NOMO-1 treated with DMSO at 0.1 percent for 48 hours (cell line): ENCODE results near the gene MN1.

Experiments used
- DNase-seq: peaks from one replicate; lab custom pipeline; 2025; ENCODE audit not compliant: unreplicated experiment; lab: John Stamatoyannopoulos, UW

The MN1 gene

GRCh38 chr22:27801616-27802345 is at the start of gene MN1:
MN1 (minus strand) TSS chr22:27801756; CDS start chr22:27800543, 1,213 bp downstream.
- DNase-seq = peak; percentile 21

- DNase-seq = no peak
These were observed 48.5 kb upstream of the MN1 start for GRCh38 chr22:27850000-27850521.

GRCh38 chr22:27848005-27848404 is 46.4 kb upstream of the MN1 start:
- DNase-seq = no peak

- no peak for DNase-seq
These were observed 45.4 kb upstream of the MN1 start for GRCh38 chr22:27846910-27847309.

- no peak for DNase-seq
These were observed 44.7 kb upstream of the MN1 start for GRCh38 chr22:27846248-27846757.

GRCh38 chr22:27845644-27846043 is 44.1 kb upstream of the MN1 start:
- DNase-seq = no peak

GRCh38 chr22:27844656-27845591 is 43.4 kb upstream of the MN1 start:
- no peak for DNase-seq

GRCh38 chr22:27844256-27844655 is 42.7 kb upstream of the MN1 start:
- no peak for DNase-seq

- no peak for DNase-seq
These were observed 41.9 kb upstream of the MN1 start for GRCh38 chr22:27843441-27843840.

- no peak for DNase-seq
These were observed 41.3 kb upstream of the MN1 start for GRCh38 chr22:27842669-27843431.

- no peak for DNase-seq
These were observed 40.6 kb upstream of the MN1 start for GRCh38 chr22:27842201-27842600.

GRCh38 chr22:27840436-27840835 is 38.9 kb upstream of the MN1 start:
- DNase-seq = no peak

GRCh38 chr22:27839057-27839660 is 37.6 kb upstream of the MN1 start:
- no peak for DNase-seq

GRCh38 chr22:27836181-27836580 is 34.6 kb upstream of the MN1 start:
- DNase-seq = peak; percentile 82

- no peak for DNase-seq
These were observed 33.9 kb upstream of the MN1 start for GRCh38 chr22:27835446-27835845.

GRCh38 chr22:27834364-27835185 is 33.0 kb upstream of the MN1 start:
- no peak for DNase-seq

- DNase-seq = no peak
These were observed 32.2 kb upstream of the MN1 start for GRCh38 chr22:27833803-27834202.

- DNase-seq = no peak
These were observed 31.1 kb upstream of the MN1 start for GRCh38 chr22:27832606-27833005.

- no peak for DNase-seq
These were observed 28.1 kb upstream of the MN1 start for GRCh38 chr22:27829620-27830019.
